H9 (cell line): ENCODE results near the gene DNAH8. TPM values are rescaled to one million over a fixed set of nuclear protein-coding genes. Genes with fewer than 3 reads are reported as not detected.

Experiments
- DNase-seq: peaks from one replicate; pipeline ENCODE4 v3.0.0-alpha.2; 2017
- H2AFZ ChIP-seq: one replicate; pipeline ENCODE4 v1.6.1; 2013; ENCODE audit warnings: mild to moderate bottlenecking, low read length, control low read depth, moderate library complexity
- H2AK5ac ChIP-seq: 2 replicates; pipeline ENCODE4 v1.6.1; 2013; ENCODE audit warnings: low read length, control low read depth, mixed read lengths; ENCODE audit not compliant: insufficient read length
- H2BK120ac ChIP-seq: one replicate; pipeline ENCODE4 v1.6.1; 2013; ENCODE audit warnings: low read depth, mild to moderate bottlenecking, low read length, control low read depth, inconsistent platforms; ENCODE audit not compliant: poor library complexity, severe bottlenecking
- H2BK12ac ChIP-seq: 2 replicates; pipeline ENCODE4 v1.6.1; 2013; ENCODE audit warnings: low read length, control low read depth, mixed read lengths, low read depth; ENCODE audit not compliant: insufficient read length
- H2BK15ac ChIP-seq: 2 replicates; pipeline ENCODE4 v1.6.1; 2013; ENCODE audit warnings: low read depth, low read length, control low read depth
- H2BK20ac ChIP-seq: one replicate; pipeline ENCODE4 v1.6.1; 2013; ENCODE audit warnings: low read depth, mild to moderate bottlenecking, low read length, control low read depth, inconsistent platforms; ENCODE audit not compliant: poor library complexity, severe bottlenecking
- H2BK5ac ChIP-seq: 2 replicates; pipeline ENCODE4 v1.6.1; 2013; ENCODE audit warnings: low read length, control low read depth, mixed read lengths; ENCODE audit not compliant: insufficient read length
- H3K14ac ChIP-seq: 2 replicates; pipeline ENCODE4 v1.6.1; 2013; ENCODE audit warnings: low read length, control low read depth; ENCODE audit not compliant: insufficient read depth
- H3K18ac ChIP-seq: 2 replicates; pipeline ENCODE4 v1.6.1; 2013; ENCODE audit warnings: low read depth, mild to moderate bottlenecking, mixed read lengths, low read length, control low read depth; ENCODE audit not compliant: insufficient read length
- H3K23ac ChIP-seq: 2 replicates; pipeline ENCODE4 v1.6.1; 2013; ENCODE audit warnings: low read length, control low read depth, mixed read lengths, low read depth; ENCODE audit not compliant: insufficient read length
- H3K23me2 ChIP-seq: 2 replicates; pipeline ENCODE4 v1.6.1; 2013; ENCODE audit warnings: low read depth, mild to moderate bottlenecking, mixed read lengths, low read length, control low read depth; ENCODE audit not compliant: insufficient read length, poor library complexity, severe bottlenecking
- H3K27ac ChIP-seq: 2 replicates; pipeline ENCODE4 v1.5.1; 2013; ENCODE audit warnings: low read length, control low read depth, mixed read lengths, low read depth; ENCODE audit not compliant: insufficient read length
- H3K27me3 ChIP-seq: 2 replicates; pipeline ENCODE4 v1.6.1; 2013; ENCODE audit warnings: low read length, control low read depth, inconsistent platforms; ENCODE audit not compliant: insufficient read depth
- H3K4ac ChIP-seq: 2 replicates; pipeline ENCODE4 v1.6.1; 2013; ENCODE audit warnings: low read depth, mild to moderate bottlenecking, control low read depth, inconsistent platforms, low read length, moderate library complexity
- H3K4me1 ChIP-seq: 2 replicates; pipeline ENCODE4 v1.6.1; 2013; ENCODE audit warnings: low read length, control low read depth, inconsistent platforms; ENCODE audit not compliant: insufficient read depth
- H3K4me2 ChIP-seq: 2 replicates; pipeline ENCODE4 v1.6.1; 2013; ENCODE audit warnings: low read length, control low read depth, mixed read lengths; ENCODE audit not compliant: insufficient read length, insufficient read depth
- H3K56ac ChIP-seq: 2 replicates; pipeline ENCODE4 v1.6.1; 2013; ENCODE audit warnings: low read depth, mild to moderate bottlenecking, mixed read lengths, low read length, control low read depth; ENCODE audit not compliant: insufficient read length
- H3K79me1 ChIP-seq: 2 replicates; pipeline ENCODE4 v1.6.1; 2013; ENCODE audit warnings: low read depth, mild to moderate bottlenecking, moderate library complexity, low read length, control low read depth, inconsistent platforms; ENCODE audit not compliant: insufficient read depth, poor library complexity, severe bottlenecking
- H3K79me2 ChIP-seq: 2 replicates; pipeline ENCODE4 v1.6.1; 2013; ENCODE audit warnings: low read length, control low read depth, inconsistent platforms; ENCODE audit not compliant: insufficient read depth
- H3K9ac ChIP-seq: 2 replicates; pipeline ENCODE4 v1.6.1; 2013; ENCODE audit warnings: low read length, control low read depth, mixed read lengths; ENCODE audit not compliant: insufficient read length; ENCODE audit errors: extremely low read depth
- H3K9me3 ChIP-seq: one replicate; pipeline ENCODE4 v1.6.1; 2013; ENCODE audit warnings: low read depth, low read length, inconsistent platforms; ENCODE audit not compliant: control insufficient read depth
- H3T11ph ChIP-seq: one replicate; pipeline ENCODE4 v1.6.1; 2013; ENCODE audit warnings: mild to moderate bottlenecking, low read length, control low read depth, inconsistent platforms
- H4K20me1 ChIP-seq: one replicate; pipeline ENCODE4 v1.6.1; 2013; ENCODE audit not compliant: control insufficient read depth, insufficient read length, insufficient read depth
- H4K5ac ChIP-seq: 2 replicates; pipeline ENCODE4 v1.6.1; 2013; ENCODE audit warnings: low read depth, mild to moderate bottlenecking, mixed read lengths, low read length, control low read depth; ENCODE audit not compliant: insufficient read length
- H4K8ac ChIP-seq: replicated peaks from 2 replicates; pipeline ENCODE4 v1.6.1; 2013; ENCODE audit warnings: low read length, control low read depth, mixed read lengths, low read depth; ENCODE audit not compliant: insufficient read length
- H4K91ac ChIP-seq: 2 replicates; pipeline ENCODE4 v1.6.1; 2013; ENCODE audit warnings: low read depth, mild to moderate bottlenecking, moderate library complexity, mixed read lengths, low read length, control low read depth; ENCODE audit not compliant: insufficient read length
- H3K27ac Mint-ChIP-seq, 3 experiments: 2 replicates in 2 of 3; 3 replicates in 1 of 3; pipeline ENCODE4 v1.8.0; 2020 to 2021; ENCODE audit warnings: mixed read lengths in 3 of 3, mild to moderate bottlenecking in 1 of 3, moderate library complexity in 1 of 3
- H3K27me3 Mint-ChIP-seq: 2 replicates; pipeline ENCODE4 v1.8.0; 2021; ENCODE audit warnings: low read depth, mild to moderate bottlenecking, moderate library complexity, mixed read lengths
- H3K36me3 Mint-ChIP-seq, 3 experiments: 2 replicates in 2 of 3; 3 replicates in 1 of 3; pipeline ENCODE4 v1.8.0; 2020 to 2021; ENCODE audit warnings: low read depth in 3 of 3, mixed read lengths in 3 of 3; ENCODE audit not compliant: insufficient read depth in 1 of 3
- H3K4me1 Mint-ChIP-seq, 2 experiments: 2 replicates each; pipeline ENCODE4 v1.8.0; 2020; ENCODE audit warnings: mixed read lengths in 2 of 2
- H3K4me3 Mint-ChIP-seq, 2 experiments: 2 replicates in 1 of 2; 3 replicates in 1 of 2; pipeline ENCODE4 v1.8.0; 2020 to 2021; ENCODE audit warnings: mild to moderate bottlenecking in 2 of 2, mixed read lengths in 2 of 2, moderate library complexity in 1 of 2
- H3K9me3 Mint-ChIP-seq, 2 experiments: 2 replicates in 1 of 2; 3 replicates in 1 of 2; pipeline ENCODE4 v1.8.0; 2020; ENCODE audit warnings: mild to moderate bottlenecking in 2 of 2, mixed read lengths in 2 of 2, moderate library complexity in 1 of 2
- CTCF ChIP-seq: fragments of 200-600 bp; sonication (generic); conservative IDR thresholded peaks from 3 replicates; pipeline ENCODE4 v1.8.0; 2021; ENCODE audit warnings: antibody characterized with exemption, mild to moderate bottlenecking
- WGBS: extraction: QIAGEN DNeasy Blood & Tissue Kit; methylation state at CpG from one replicate; pipeline ENCODE4 v1.1.7; 2013; ENCODE audit warnings: missing lambda C conversion rate, low lambda C conversion rate, mixed read lengths; ENCODE audit not compliant: insufficient read length; ENCODE audit errors: extremely low coverage; 5-methylcytosine and 5-hydroxymethylcytosine counted together
- total RNA-seq: library from RNA; stranded (reverse); gene quantifications from 2 replicates; pipeline ENCODE4 v1.2.1, GENCODE V29; 2021

The DNAH8 gene
- total RNA-seq, 1 experiment from 2014 or later: not detected

GRCh38 chr6:38676974-38677544 is 38.1 kb upstream of the DNAH8 start:
- Histone ChIP-seq H3K18ac (no peak overlapping the region), H3K4ac (no peak overlapping the region), H3K4me2 (no peak overlapping the region), H4K5ac (no peak overlapping the region), H3K79me2 (no peaks in the 10 kb centered on the region), H2BK5ac (no peak overlapping the region), H2BK20ac (no peak overlapping the region), H3T11ph (no peak overlapping the region), H3K27me3 (no peaks in the 10 kb centered on the region), H3K23ac (no peak overlapping the region), H3K79me1 (no peaks in the 10 kb centered on the region), H3K9me3 (no peaks in the 10 kb centered on the region), H3K9ac (no peak overlapping the region), H4K8ac (no peak overlapping the region), H3K14ac (no peak overlapping the region), H3K27ac (no peak overlapping the region), H3K4me1 (no peaks in the 10 kb centered on the region), H2BK15ac (no peak overlapping the region), H2BK12ac (no peak overlapping the region), H3K23me2 (no peaks in the 10 kb centered on the region), H4K20me1 (no peaks in the 10 kb centered on the region), H2AFZ (no peak overlapping the region), H2BK120ac (no peak overlapping the region), H4K91ac (no peak overlapping the region), H3K56ac (no peak overlapping the region), H2AK5ac (no peak overlapping the region)
- H3K27ac Mint-ChIP-seq: no peak overlapping the region
- peaks cover 0 to 2% of the 10 kb centered on the region in 2 experiments; a peak in 1 of 4 replicates for H3K4me1 Mint-ChIP-seq
- no peaks in the 10 kb centered on the region for H3K27me3 Mint-ChIP-seq
- H3K36me3 Mint-ChIP-seq: peaks cover 26 to 59% (median 58%) of the 10 kb centered on the region in 3 experiments; a peak in 6 of 7 replicates
- no peak overlapping the region for H3K4me3 Mint-ChIP-seq
- no CpG with 5 or more reads among the region's 1 CpG for WGBS
- no peak for TF ChIP-seq CTCF
- no peak for DNase-seq
- H3K9me3 Mint-ChIP-seq: no peaks in the 10 kb centered on the region
